Effector CD8-positive, alpha-beta T cell (primary cell): ENCODE data around the gene SMARCAL1.

Source experiments
- DNase-seq: peaks from one replicate; lab custom pipeline; 2025; lab: John Stamatoyannopoulos, UW

Gene SMARCAL1

GRCh38 chr2:216392945-216393840, 19.1 kb upstream of the SMARCAL1 start:
- DNase-seq, result no peak

- DNase-seq, result no peak
These were observed 17.4 kb upstream of the SMARCAL1 start for GRCh38 chr2:216394881-216395280.

- DNase-seq, result no peak
These were observed 12.7 kb upstream of the SMARCAL1 start for GRCh38 chr2:216399621-216400020.

GRCh38 chr2:216402751-216403150, 9.5 kb upstream of the SMARCAL1 start:
- no peak for DNase-seq

GRCh38 chr2:216404010-216404618, 8.2 kb upstream of the SMARCAL1 start:
- peak; percentile 21 for DNase-seq

GRCh38 chr2:216405588-216405987, 6.7 kb upstream of the SMARCAL1 start:
- DNase-seq, result no peak

- DNase-seq, result no peak
These were observed 5.5 kb upstream of the SMARCAL1 start for GRCh38 chr2:216406826-216407225.

GRCh38 chr2:216408426-216409290, 3.6 kb upstream of the SMARCAL1 start:
- DNase-seq, result no peak

- DNase-seq, result no peak
These were observed 1.7 kb upstream of the SMARCAL1 start for GRCh38 chr2:216410550-216410949.

GRCh38 chr2:216413882-216414281, 1.6 kb downstream of the SMARCAL1 start:
- DNase-seq, result no peak

- no peak for DNase-seq
These were observed 2.6 kb downstream of the SMARCAL1 start for GRCh38 chr2:216414772-216415319.

GRCh38 chr2:216415541-216415940, 3.3 kb downstream of the SMARCAL1 start:
- no peak for DNase-seq

GRCh38 chr2:216416571-216417307, 4.5 kb downstream of the SMARCAL1 start:
- no peak for DNase-seq

- DNase-seq, result no peak
These were observed 6.7 kb downstream of the SMARCAL1 start for GRCh38 chr2:216418981-216419380.

- DNase-seq, result no peak
These were observed 8.2 kb downstream of the SMARCAL1 start for GRCh38 chr2:216420367-216421101.

- no peak for DNase-seq
These were observed 10.8 kb downstream of the SMARCAL1 start for GRCh38 chr2:216423071-216423470.

GRCh38 chr2:216424274-216424673, 12.0 kb downstream of the SMARCAL1 start:
- DNase-seq, result no peak

- DNase-seq, result no peak
These were observed 12.9 kb downstream of the SMARCAL1 start for GRCh38 chr2:216425008-216425787.

- DNase-seq, result no peak
These were observed 14.0 kb downstream of the SMARCAL1 start for GRCh38 chr2:216426166-216426777.
